Sigmoid colon (tissue), 7 donors: ENCODE results near the gene PTPRD. TPM values are rescaled to one million over a fixed set of nuclear protein-coding genes. Genes with fewer than 3 reads are reported as not detected.

Source experiments
- DNase-seq: peaks from one replicate; pipeline ENCODE4 v3.0.0-alpha.2; 2019
- H3K27ac ChIP-seq, 4 donors: fragments of 200-600 bp; sonication (generic); one replicate each; pipeline ENCODE4 v1.5.1; 2016 to 2019; ENCODE audit warnings: mild to moderate bottlenecking in 1 of 4
- H3K27me3 ChIP-seq, 3 donors: fragments of 200-600 bp; sonication (generic); one replicate each; pipeline ENCODE4 v1.5.1; 2019; ENCODE audit warnings: mild to moderate bottlenecking in 1 of 3
- H3K36me3 ChIP-seq, 4 donors: fragments of 200-600 bp; sonication (generic); one replicate each; pipeline ENCODE4 v1.5.1; 2016 to 2019
- H3K4me1 ChIP-seq, 4 donors: fragments of 200-600 bp; sonication (generic); one replicate each; pipeline ENCODE4 v1.5.1; 2017 to 2019
- H3K4me3 ChIP-seq, 4 donors: fragments of 200-600 bp; sonication (generic); one replicate each; pipeline ENCODE4 v1.5.1; 2017 to 2019; ENCODE audit warnings: mild to moderate bottlenecking in 2 of 4, moderate library complexity in 1 of 4
- H3K9me3 ChIP-seq, 4 donors: fragments of 200-600 bp in 3 of 4; sonication (generic) in 3 of 4; one replicate each; pipeline versions ENCODE4 v1.5.1 to v1.6.1; 2013 to 2019
- CTCF ChIP-seq, 4 experiments: fragments of 450-650 bp in 3 of 4; fragments of 200-600 bp in 1 of 4; IDR thresholded peaks; one replicate each; pipeline ENCODE4 v1.5.1; 2016 to 2019; ENCODE audit warnings: antibody characterized with exemption in 4 of 4, mild to moderate bottlenecking in 3 of 4, moderate library complexity in 2 of 4
- EP300 ChIP-seq, 4 donors: sonication (generic); formaldehyde crosslinking; IDR thresholded peaks; one replicate each; pipeline ENCODE4 v1.6.1; 2017; ENCODE audit warnings: antibody characterized with exemption in 4 of 4
- POLR2A ChIP-seq, 2 donors: fragments of 450-650 bp; IDR thresholded peaks; one replicate each; pipeline ENCODE4 v1.6.1; 2016; ENCODE audit warnings: antibody characterized with exemption in 2 of 2, mild to moderate bottlenecking in 2 of 2, moderate library complexity in 2 of 2
- POLR2AphosphoS5 ChIP-seq, 4 donors: sonication (generic); formaldehyde crosslinking; IDR thresholded peaks; one replicate each; pipeline ENCODE4 v1.6.1; 2017; ENCODE audit warnings: antibody characterized with exemption in 4 of 4
- WGBS, 2 donors: extraction: QIAGEN DNeasy Blood & Tissue Kit; methylation state at CpG; one replicate each; pipeline ENCODE4 v1.1.7; 2013; 5-methylcytosine and 5-hydroxymethylcytosine counted together
- intact Hi-C: fragments of 100-400 bp; cut with DNase I; formaldehyde crosslinking; loops from one replicate; pipeline ENCODE4 v1.15.1; 2023
- polyA plus RNA-seq, 3 donors: library from polyadenylated mRNA; stranded (reverse); fragments of 200-250 nt; gene quantifications; one replicate each; pipeline ENCODE4 v1.2.3, GENCODE V29; 2013
- total RNA-seq, 4 donors: library from RNA; depleted of rRNA; stranded (reverse); fragments of >200 nt; gene quantifications; one replicate each; pipeline ENCODE4 v1.1.0, GENCODE V29; 2016
- donor health status: healthy with polysubstance abuse.
- donor health status: Bipolar disorder and iron deficiency.
- donor health status: healthy.

The PTPRD gene
- total and polyA plus RNA-seq, 7 donors: 1.2 to 18.3 (median 6.3) TPM

GRCh38 chr9:9750719-9751118 lies 862.1 kb downstream of the PTPRD start:
- Histone ChIP-seq H3K4me3 (no peak overlapping the region), H3K27ac (no peak overlapping the region), H3K4me1 (peaks cover 0 to 19% (median 17%) of the 10 kb centered on the region in 4 donors), H3K9me3 (no peaks in the 10 kb centered on the region), H3K27me3 (no peaks in the 10 kb centered on the region), H3K36me3 (no peaks in the 10 kb centered on the region)
- no peak for DNase-seq
- no peak for TF ChIP-seq EP300 (IDR thresholded peaks at IDR 0.05)
- no peak for TF ChIP-seq CTCF (IDR thresholded peaks at IDR 0.05)
- TF ChIP-seq POLR2AphosphoS5 (IDR thresholded peaks at IDR 0.05): no peak
- no peak for TF ChIP-seq POLR2A (IDR thresholded peaks at IDR 0.05)
- WGBS, 2 donors: 88 to 92% methylated on average over 3 of the region's 3 CpGs
- intact Hi-C loops: no loop called here

GRCh38 chr9:9749591-9749990 lies 863.2 kb downstream of the PTPRD start:
- Histone ChIP-seq H3K27ac (no peak overlapping the region), H3K4me3 (no peak overlapping the region), H3K27me3 (no peaks in the 10 kb centered on the region), H3K36me3 (no peaks in the 10 kb centered on the region), H3K4me1 (peaks cover 0 to 19% (median 15%) of the 10 kb centered on the region in 4 donors), H3K9me3 (no peaks in the 10 kb centered on the region)
- no peak for DNase-seq
- 88 to 92% methylated on average over 1 of the region's 1 CpG for WGBS, 2 donors
- TF ChIP-seq POLR2A (IDR thresholded peaks at IDR 0.05) (no peak), POLR2AphosphoS5 (IDR thresholded peaks at IDR 0.05) (no peak), CTCF (IDR thresholded peaks at IDR 0.05) (no peak), EP300 (IDR thresholded peaks at IDR 0.05) (no peak)
- intact Hi-C loops: no loop called here

- 82 to 86% methylated on average over 4 of the region's 4 CpGs for WGBS, 2 donors
Observed at GRCh38 chr9:9747787-9748186, 865.0 kb downstream of the PTPRD start.

GRCh38 chr9:9746826-9747225 lies 866.0 kb downstream of the PTPRD start:
- WGBS, 2 donors: 8 to 30% methylated on average over 1 of the region's 1 CpG
- intact Hi-C loops: no loop called here
- DNase-seq: no peak

More at GRCh38 chr9:9747787-9748186, 865.0 kb downstream of the PTPRD start:
- intact Hi-C loops: no loop called here
- H3K4me3 ChIP-seq: no peak overlapping the region
- no peaks in the 10 kb centered on the region for H3K27me3 ChIP-seq
- no peaks in the 10 kb centered on the region for H3K36me3 ChIP-seq
- no peaks in the 10 kb centered on the region for H3K9me3 ChIP-seq
- no peak for DNase-seq
- TF ChIP-seq POLR2AphosphoS5 (IDR thresholded peaks at IDR 0.05) (no peak), CTCF (IDR thresholded peaks at IDR 0.05) (no peak), EP300 (IDR thresholded peaks at IDR 0.05) (no peak), POLR2A (IDR thresholded peaks at IDR 0.05) (no peak)
- peaks cover 0 to 13% (median 4%) of the 10 kb centered on the region in 4 donors for H3K4me1 ChIP-seq
- peak overlapping the region in 1 of 4 donors; percentile 29 for H3K27ac ChIP-seq

More at GRCh38 chr9:9746826-9747225, 866.0 kb downstream of the PTPRD start:
- Histone ChIP-seq H3K27ac (no peak overlapping the region), H3K4me3 (no peak overlapping the region), H3K36me3 (no peaks in the 10 kb centered on the region), H3K9me3 (no peaks in the 10 kb centered on the region), H3K27me3 (no peaks in the 10 kb centered on the region), H3K4me1 (peaks cover 0 to 3% (median 0%) of the 10 kb centered on the region in 4 donors)
- TF ChIP-seq EP300 (IDR thresholded peaks at IDR 0.05) (no peak), POLR2A (IDR thresholded peaks at IDR 0.05) (no peak), POLR2AphosphoS5 (IDR thresholded peaks at IDR 0.05) (no peak), CTCF (IDR thresholded peaks at IDR 0.05) (no peak)
